ENCODE data around the gene HMCN1.

GRCh38 chr1:185956881-185957280 is 222.7 kb downstream of the HMCN1 start:
- TF ChIP-seq CTCF (IDR thresholded peaks at IDR 0.05; ENCODE audit: low read length) = no peak
- TF ChIP-seq EZH2 (IDR thresholded peaks at IDR 0.05; ENCODE audit: borderline replicate concordance, low read length) = no peak
